ENCODE results near the gene PLEKHG4B.

PLEKHG4B gene

GRCh38 chr5:74503-75109, 17.4 kb upstream of the PLEKHG4B start:
- in situ Hi-C loops (cut with MboI; ENCODE audit: low sequenced_read_pairs) = no loop called here

DNA sequence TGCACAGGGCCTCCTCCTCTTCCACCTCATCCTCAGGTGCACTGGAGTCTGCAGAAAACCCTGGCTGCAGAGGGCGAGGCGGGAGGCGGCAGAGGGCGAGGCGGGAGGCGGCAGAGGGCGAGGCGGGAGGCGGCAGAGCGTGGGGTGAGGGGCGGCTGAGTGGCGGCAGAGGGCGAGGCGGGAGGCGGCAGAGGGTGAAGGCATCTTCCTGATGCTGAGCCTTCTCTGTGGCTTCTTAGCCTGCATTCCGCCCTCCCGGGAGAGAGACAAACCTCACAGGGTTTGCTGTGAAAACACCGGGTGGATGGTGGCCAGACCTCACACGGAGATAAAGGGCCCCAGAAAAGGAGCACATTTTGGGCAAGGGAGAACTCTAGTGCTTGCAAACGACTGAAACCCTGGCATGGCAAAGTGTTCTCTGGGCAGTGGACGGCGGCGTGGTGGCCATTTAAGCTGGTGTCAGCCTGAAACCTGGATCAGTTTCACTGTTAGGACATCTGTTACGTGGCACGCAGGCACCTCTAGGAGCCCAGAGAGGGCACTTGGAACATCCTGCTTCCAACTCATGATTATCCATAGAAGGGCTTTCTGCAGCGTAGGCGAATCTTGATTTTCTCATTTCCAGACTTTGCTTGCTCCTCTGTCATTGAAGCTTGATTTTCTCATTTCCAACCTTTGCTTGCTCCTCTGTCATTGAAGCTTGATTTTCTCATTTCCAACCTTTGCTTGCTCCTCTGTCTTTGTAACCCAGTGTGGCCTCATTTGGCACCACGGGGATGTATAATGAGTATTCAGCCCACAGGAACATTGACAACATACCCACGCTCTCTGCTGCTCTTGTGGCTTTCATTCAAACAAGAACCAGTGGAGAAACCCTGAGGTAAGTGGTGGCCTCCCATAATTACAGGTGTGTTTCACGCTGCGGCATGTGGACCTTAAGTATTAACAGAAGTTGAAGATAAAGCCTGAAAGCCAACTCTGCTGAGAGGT, 16.3 kb upstream of the PLEKHG4B start:
- in situ Hi-C loops (cut with MboI; ENCODE audit: low sequenced_read_pairs) = no loop called here

DNA sequence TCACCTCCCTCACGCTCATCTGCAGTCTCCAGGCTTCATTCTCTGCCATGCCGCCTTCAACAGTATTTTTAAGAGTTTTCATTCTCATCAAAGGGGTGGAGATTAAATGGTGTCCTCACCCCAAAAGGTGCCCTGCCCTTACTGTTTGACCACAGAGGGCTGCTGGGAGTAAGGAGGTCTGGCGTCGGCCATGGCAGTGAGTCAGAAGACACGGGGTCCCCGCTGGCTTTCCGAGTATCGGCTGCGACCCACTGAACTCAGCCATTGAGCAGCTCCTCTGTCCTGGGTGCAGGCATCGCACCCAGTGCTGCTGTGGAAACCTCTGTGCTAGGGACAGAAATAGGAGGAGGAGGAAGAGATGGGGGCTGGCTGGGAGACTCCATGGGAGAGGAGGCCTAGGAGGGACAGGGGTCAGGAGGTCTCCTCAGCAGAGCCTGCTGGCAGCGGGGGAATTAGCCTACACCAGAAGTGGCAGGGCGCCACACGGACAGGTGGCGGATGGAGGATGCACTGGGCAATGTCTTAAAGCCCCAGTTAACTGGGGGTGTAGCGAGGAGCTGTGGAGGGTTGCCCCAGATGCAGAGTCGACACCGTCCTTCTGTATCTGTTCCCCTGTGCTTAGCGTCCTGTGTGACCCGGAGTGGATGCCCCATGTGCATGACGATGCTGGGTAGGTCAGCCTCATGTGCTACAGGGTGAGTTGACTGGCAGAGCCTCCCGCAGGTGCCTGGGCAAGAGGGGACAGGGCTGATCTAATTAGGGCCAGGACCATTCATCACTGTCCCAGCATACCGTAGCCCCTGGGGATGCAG, 15.4 kb upstream of the PLEKHG4B start:
- in situ Hi-C loops (cut with MboI; ENCODE audit: low sequenced_read_pairs) = no loop called here

DNA sequence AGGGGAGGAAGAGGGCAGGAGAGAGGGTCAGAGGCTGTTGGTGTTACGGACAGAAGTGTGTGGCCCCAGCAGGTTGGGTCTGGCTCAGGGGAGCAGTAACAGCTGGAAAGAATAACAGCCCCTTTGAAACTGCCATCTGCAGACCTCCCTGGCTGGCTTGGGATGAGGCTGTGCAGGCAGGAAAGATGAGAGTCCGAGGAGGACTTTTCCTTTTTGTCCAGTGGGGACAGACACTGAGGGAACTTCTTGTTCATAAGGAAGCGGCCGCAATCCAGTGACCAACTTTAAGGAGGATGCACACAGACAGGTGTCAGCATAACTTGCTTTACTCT, 14.8 kb upstream of the PLEKHG4B start:
- in situ Hi-C loops (cut with MboI; ENCODE audit: low sequenced_read_pairs) = no loop called here

- in situ Hi-C loops (cut with MboI; ENCODE audit: low sequenced_read_pairs) = no loop called here
Observed at GRCh38 chr5:77546-77945, 14.4 kb upstream of the PLEKHG4B start.

GRCh38 chr5:77957-78804, 13.8 kb upstream of the PLEKHG4B start:
- in situ Hi-C loops (cut with MboI; ENCODE audit: low sequenced_read_pairs) = no loop called here

DNA sequence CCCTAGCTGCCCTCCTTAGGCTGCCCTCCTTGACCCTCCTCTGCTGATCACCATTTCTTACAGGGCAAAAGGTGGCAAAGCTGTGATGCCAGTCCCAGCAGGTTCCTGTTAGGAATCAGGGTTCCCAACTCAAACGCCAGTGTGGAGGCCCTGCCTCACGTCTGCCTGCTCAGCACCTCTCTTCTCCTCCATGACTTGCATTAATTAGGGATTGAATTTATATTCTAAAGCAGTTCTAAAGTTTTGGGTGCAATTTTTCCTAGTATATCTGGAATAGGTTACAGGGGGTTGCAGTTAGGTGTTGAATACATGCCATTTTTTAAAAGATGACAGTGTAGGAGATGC, 13.2 kb upstream of the PLEKHG4B start:
- in situ Hi-C loops (cut with MboI; ENCODE audit: low sequenced_read_pairs) = no loop called here

GRCh38 chr5:79263-79662, 12.7 kb upstream of the PLEKHG4B start:
- in situ Hi-C loops (cut with MboI; ENCODE audit: low sequenced_read_pairs) = no loop called here

DNA sequence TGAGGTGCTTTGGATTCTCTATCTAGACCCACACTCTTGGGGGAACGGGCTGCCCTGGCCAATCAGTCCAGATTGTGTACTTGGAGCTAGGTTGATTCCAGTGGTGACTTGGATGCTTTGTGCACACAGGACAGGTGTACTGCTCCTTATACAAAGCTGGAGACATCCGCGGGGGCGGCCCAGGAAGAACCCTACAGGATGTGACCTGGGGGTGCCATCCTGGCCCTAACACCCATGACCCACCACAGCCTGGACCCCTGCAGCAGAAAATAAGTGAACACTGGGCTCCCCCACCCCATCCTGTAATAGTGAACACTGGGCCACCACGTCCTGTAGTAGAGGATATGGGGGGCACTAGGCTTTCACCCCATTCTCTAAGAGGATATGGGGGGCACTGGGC, 12.1 kb upstream of the PLEKHG4B start:
- in situ Hi-C loops (cut with MboI; ENCODE audit: low sequenced_read_pairs) = no loop called here

- in situ Hi-C loops (cut with MboI; ENCODE audit: low sequenced_read_pairs) = no loop called here
Observed at GRCh38 chr5:81391-82021, 10.5 kb upstream of the PLEKHG4B start.

GRCh38 chr5:82097-82496, 9.9 kb upstream of the PLEKHG4B start:
- in situ Hi-C loops (cut with MboI; ENCODE audit: low sequenced_read_pairs) = no loop called here

GRCh38 chr5:82570-82969, 9.4 kb upstream of the PLEKHG4B start:
- in situ Hi-C loops (cut with MboI; ENCODE audit: low sequenced_read_pairs) = no loop called here

GRCh38 chr5:83029-83428, 8.9 kb upstream of the PLEKHG4B start:
- in situ Hi-C loops (cut with MboI; ENCODE audit: low sequenced_read_pairs) = no loop called here

DNA sequence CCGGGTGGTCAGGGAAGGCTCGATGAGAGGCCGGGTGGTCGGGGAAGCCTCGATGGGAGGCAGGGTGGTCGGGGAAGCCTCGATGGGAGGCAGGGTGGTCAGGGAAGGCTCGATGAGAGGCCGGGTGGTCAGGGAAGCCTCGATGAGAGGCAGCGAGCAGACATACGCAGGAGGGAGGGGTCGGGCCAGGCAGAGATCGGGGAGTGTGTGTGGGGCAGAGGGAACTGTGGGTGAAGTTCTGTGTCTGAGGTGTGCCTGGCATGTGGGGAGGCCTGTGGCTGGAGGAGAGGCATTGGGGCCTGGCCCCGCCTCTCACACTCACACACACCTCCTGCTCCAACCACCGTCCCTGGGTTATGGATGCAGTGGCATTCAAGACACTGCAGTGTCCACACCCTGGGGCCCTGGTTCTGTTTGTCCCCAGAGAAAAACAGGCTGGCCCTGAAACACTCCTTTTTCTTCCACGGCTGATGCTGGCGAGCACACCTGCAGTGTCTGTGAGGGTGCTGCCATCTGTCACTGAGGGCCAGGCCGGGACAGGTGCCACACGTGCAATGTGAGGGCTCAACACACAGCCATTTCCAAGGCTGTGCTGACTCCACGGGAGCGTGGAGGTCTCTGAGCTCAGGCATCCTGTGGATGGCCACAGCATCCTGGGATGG, 6.5 kb upstream of the PLEKHG4B start:
- in situ Hi-C loops (cut with MboI; ENCODE audit: low sequenced_read_pairs) = no loop called here

DNA sequence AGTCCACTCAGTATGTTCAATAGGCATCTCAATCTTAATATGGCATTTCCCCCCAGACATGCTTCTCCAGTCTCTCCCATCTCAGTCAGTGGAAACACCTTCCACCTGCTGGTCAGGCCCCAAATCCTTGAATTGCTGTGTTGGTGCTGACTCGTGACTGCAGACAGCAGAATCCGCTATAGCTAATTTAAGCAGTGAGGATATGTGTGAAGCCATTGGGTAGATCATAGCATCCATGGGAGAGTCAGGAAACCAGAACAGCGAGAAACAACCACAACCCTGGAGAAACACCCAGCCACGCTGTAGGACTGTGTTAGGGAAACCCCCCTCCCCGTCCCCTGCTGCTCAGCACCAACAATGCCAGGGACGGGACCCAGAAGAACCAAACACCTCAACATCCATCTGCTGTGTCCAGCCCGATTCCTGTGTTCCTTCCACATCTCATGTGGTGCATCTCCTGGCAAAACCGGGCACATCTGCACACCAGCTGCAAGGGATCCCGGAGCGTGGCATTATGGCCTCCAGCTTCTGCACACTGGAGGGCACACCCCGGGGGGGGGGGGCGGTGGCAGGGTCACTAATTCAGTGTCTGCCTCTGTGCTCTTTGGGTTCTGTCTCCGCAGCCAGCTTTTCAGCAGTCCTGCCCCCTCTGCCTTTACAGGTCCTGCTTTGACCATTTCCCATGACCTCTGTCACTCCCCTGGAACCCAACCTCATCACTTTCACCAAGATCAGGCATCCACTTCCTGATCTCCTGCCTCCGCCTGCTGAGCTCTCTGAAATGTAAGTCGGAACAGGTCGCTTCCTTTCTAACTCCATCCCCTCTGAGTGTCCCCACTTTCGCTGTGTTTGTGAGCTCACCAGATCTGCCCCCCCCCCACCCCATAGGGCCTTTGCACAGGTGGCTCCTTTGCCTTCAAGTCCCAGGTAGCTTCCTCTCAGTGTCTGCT, 2.4 kb upstream of the PLEKHG4B start:
- in situ Hi-C loops (cut with MboI; ENCODE audit: low sequenced_read_pairs) = no loop called here

DNA sequence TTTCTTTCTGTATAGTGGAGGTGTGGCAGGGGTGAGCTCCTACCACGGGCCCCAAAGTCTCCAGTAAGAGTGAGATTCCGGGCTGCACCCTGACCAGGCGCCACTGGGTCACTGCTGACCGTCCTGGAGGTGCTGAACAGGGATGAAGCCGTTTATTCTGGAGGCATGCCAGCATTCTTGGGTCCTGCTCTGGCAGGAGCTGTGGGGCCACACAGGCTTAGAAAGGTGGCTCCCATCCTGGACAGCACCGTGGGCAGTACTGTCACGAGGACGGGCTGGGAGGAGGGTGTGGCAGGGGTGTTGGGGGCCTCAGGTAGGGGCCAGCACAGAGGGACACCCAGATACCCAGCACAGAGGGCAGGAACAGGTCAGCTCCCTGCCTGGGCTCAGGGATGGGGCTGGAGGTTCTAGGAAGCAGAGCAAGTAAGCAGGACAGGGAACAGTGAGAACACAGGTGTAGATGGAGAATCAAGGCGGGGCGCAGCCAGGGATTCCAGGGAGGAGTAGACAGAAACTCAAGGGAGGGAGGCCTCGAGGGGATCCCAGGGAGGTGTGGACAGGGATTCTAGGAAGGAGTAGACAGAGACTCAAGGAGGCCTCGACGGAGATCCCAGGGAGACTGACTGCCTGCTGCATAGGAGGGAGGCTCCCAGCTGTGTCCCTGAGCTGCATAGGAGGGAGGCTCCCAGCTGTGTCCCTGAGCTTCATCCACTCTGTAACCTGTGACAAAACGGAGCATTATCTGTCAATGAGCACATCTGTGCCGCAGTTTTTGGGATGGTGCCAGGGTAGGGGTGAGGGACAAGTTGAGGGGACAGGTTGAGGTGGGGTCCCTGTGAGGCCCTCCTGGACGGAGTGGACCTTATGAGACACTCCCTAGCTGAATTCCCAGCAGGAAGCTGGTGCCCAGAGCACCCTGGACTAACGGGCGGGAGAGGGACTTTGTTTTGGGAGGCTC, 1.1 kb upstream of the PLEKHG4B start:
- in situ Hi-C loops (cut with MboI; ENCODE audit: low sequenced_read_pairs) = no loop called here

DNA sequence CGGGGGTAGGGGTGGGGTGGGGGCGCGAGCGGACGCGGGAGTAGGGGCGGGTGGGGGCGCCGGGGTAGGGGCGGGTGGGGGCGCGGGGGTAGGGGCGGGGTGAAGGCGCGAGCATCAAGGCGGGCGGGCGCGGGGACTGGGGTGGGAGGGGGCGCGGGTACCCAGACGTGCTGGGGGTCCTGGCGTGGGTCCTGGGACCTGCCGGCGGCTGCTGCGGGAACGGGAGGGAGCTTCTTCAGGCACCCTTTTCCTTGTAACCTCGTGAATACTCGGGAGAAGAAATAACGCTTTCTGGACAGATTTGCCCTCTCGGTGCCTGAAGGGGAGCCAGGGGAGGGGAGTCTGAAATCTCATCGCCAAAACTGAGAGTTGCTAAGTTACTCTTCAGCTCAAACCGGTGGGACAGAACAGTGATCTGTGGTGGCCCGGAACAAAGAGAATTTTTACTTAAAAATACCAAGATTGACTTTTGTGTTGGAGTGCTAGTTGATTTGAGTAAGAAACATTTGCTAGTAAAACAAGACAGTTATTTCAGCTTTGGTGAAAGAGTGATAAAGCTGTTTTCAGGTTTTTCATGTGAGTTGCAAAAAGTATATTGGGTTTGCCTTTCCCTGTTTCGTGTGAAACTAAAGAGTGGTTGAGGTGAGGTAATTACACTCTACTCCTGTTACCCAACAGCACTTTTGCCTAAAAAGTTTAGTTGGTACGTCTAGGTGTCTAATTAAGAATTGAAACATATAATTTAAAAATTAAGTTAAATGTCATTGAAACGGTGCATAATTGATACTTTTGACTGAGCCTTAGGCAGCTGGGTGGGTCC, 643 bp downstream of the PLEKHG4B start:
- in situ Hi-C loops (cut with MboI; ENCODE audit: low sequenced_read_pairs) = no loop called here
